COLO668 (cell line): ENCODE measurements around the gene ENPP7.

Experiments used
- DNase-seq: peaks from one replicate; lab custom pipeline; 2025; ENCODE audit not compliant: unreplicated experiment; lab: John Stamatoyannopoulos, UW

Gene ENPP7

DNA sequence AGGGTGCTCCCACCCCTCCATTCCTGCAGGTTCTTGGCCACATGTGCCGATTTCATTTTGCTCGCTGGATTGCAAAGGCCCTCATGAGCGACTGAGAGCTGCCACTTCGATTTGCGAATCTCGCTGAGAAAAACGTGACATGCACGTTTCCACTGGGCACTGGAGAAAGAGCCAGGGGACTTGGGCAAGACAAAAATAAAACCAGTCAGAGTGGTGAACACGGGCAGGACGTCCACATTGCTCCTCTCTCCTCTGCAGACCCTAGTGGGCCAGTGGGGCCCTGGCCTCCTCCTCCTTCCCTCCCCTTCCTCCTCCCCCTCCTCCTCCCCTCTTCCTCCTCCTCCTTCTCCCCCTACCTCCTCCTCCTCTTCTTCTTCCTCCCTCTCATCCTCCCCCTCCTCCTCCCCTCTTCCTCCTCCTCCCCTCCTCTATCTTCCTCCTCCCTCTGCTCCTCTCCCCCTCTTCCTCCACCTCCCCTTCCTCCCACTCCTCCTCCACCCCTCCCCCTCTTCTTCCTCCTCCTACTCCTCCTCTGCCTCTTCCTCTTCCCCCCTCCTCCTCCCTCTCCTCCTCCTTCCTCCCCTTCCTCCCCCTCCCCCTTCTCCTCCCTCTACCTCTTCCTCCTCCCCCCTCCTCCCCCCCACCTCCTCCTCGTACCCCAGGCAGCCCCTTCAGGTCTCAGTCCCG lies 28.1 kb upstream of the ENPP7 start:
- no peak for DNase-seq

DNA sequence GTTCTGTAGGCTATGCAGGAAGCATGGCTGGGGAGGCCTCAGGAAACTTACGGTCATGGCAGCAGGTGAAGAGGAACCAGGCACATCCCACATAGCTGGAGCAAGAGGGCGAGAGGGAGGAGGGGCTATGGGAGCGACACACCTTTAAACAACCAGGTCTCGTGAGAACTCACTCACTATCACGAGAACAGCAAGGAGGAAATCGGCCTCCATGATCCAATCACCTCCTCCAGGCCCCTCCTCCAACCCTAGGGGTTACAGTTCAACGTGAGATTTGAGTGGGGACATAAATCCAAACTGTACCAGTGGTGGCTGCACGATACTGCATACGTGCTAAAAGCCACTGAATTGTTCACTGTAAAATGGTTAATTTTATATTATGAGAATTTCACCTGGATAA lies 26.1 kb upstream of the ENPP7 start:
- no peak for DNase-seq

DNA sequence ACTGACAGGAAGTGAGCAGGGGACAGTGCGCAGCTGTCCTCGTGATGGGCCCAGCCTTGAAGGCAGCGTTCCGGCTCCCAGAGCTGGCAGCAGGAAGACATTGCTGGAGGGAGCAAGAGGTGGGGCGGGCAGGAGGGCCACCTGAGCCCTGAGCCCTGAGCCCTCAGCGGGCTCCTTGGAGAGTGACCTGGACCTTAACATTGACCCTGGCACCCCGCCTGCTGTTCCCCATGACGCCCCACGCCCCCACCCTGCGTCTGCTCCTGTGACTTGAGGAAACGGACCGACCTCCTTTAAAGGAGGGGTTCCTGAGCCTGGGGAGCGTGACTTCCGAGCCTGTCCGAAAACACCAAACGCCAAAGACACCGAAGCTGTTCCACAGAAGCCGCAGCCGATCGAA lies 25.1 kb upstream of the ENPP7 start:
- DNase-seq: no peak

DNA sequence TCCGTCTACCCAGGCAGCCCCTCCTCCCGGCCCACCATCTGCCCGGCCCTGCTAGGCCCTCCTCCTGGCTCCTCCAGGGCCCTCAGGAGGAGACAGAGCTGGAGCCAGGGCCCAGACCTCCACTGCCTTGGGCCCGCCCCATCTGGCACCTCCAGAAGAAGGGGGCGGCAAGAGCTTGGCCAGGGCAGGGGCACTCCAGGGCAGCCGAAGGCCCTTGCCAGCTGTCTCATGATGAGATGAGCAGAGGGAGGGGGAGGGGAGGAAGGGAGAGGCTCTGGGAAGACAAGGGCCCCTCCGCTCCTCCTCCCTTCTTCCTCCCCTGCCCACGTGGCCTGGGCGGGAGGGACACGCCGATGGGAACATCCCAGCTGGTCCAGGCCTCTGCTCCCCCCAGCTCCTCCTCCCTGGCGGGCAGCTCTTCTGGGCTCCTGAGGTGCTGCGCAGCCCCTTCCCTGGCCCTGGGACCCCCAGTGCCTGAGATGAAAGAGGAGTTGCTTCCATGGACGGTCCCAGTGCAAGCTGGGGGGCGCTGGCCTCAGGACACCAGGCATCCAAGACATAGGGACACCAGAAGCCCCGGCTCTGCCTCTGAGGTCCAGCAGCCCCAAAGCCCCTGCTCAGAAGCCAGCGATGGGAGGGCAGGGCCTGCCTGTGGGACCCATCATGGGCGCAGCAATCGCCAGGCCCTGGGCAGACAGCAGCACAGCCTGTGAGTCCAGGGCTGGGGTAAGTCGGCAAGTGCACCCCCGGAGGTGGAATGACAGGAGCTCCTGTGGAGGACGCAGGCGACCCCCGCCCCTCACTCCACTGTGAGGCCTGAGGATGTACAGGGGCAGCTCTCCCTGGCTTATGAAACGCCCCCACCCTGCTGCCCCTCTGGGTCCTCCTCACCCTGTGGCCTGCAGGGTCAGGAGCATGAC lies 23.6 kb upstream of the ENPP7 start:
- DNase-seq: no peak

DNA sequence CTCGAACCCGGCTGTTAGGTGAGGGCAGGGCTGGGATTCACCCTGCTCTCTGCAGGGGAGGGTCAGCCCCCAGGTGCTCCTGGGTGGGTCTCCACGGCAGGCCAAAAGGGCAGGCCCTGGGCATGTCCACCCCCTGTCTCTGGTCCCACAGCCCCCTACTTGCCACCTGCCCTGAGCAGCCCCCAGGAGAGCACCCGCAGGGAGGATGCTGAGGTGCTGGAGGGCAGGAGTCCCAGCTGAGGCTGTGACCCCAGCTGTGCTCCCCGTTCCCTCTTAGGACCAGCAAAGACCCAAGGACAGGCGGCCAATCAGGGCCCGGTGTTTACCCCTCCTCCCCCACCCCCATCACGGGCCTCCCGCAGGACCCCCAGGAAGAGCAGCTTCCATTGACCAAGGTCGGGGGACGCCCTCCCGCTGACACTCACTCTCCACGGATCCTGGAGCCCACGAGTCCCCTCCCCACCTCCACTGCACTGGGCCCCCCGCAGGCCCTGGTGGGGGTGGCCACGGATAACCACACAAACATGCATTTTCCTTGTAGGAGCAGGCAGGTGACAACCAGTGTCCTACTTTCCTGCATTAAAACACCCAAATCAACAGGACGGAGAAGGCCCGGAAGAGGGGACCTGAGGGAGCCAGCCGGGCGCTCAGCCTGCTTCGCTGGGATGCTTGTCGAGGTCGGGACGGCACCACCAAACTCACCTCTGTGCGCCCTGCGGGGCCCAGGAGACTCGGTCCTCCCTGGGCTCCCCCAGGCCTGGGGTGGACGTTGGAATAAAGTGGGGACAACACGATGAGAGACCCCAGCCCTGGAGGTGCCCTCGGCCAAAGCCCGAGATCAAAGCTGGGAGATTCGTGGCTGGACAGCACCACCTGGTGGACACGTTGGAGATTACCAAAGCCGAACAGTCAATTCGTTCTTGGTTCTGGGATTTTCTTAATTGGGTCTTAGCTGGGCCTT lies 22.5 kb upstream of the ENPP7 start:
- DNase-seq: peak; percentile 21

DNA sequence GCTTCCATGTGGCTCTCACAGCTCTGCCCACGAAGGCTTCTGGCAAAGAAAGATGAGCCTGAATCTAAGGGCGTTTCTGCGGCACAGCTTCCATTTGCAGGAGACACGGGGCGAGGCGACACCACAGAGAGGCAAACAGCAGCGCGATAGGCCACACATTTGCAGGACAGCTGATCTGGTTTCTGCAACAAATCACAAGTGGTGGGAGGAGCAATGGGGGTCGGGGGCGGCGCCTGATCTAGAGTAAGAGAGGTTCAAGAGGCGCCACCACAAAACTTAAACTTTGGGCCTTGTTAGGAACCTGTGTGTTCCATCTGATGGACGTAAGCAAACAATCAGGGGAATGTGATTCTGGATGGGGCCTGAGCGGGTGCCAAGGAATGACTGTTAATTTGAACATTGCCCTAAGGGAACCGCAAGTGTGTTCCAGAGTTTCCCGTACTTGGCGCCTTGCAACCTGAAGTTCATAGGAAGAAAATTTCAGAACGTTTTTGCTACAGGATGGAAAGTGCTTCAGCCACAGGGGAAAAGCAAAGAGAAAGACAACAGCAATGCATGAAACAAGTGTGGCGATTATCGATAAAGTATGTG lies 18.9 kb upstream of the ENPP7 start:
- no peak for DNase-seq

DNA sequence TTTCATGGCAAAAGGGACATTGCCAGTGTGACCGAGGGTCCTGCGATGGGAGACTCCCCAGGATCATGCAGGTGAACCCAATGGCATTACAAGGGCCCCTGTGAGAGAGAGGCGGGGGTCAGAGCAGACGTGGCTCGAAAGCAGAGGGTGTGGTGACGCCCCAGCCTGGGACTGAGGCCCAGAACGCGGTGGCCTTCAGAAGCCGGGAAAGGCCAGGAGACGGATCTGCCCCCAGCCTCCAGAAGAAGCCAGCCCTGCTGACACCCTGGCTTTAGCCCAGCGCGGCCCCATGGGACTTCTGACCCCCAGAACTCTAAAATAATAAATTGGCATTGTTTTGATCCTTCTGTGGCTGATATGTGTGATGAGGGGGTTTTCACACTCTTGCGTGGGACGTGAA lies 17.4 kb upstream of the ENPP7 start:
- no peak for DNase-seq

DNA sequence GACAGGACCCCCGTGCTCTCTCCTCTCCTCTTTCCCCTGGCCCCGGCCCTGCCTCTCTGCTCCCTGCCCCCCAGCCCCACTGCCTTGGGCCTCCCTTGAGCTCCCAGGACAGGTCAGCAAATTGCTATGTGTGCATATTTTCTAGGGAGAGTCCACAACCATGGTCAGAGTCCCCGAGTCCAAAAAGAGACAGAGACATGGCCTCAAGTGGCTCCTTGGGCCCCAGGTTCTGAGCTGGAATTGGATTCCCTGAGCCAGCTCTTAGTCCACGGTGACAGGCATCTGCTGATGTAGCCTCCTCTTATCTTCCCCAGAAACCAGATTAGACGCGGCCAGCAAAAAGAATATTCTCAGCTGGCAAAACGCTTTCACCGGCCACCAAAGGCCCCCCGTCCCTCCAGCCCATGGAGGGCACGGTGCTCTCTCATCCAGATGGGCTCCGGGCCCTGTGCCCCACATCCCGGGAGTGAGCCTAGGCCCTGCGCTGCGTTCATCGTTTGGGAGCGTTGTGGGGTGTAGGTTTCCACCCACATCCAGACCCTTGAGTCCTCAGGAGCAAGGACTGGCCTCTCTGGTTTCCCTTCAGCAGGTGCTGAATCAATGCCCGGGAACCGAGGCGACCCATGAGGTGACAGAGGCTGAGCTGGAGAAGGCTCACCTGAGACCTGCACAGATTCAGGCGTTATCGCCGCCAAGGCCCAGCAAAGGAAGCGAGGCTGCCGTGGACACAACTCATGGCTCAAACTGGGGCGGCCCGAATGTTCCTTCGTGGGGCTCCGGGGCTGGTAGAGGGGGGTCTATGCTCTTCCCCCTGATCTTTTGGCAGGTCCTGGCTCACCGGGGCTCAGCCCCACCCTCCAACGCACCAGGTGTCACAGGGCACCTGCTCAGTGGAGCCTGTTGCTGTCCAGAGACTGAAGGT lies 16.3 kb upstream of the ENPP7 start:
- DNase-seq: no peak

DNA sequence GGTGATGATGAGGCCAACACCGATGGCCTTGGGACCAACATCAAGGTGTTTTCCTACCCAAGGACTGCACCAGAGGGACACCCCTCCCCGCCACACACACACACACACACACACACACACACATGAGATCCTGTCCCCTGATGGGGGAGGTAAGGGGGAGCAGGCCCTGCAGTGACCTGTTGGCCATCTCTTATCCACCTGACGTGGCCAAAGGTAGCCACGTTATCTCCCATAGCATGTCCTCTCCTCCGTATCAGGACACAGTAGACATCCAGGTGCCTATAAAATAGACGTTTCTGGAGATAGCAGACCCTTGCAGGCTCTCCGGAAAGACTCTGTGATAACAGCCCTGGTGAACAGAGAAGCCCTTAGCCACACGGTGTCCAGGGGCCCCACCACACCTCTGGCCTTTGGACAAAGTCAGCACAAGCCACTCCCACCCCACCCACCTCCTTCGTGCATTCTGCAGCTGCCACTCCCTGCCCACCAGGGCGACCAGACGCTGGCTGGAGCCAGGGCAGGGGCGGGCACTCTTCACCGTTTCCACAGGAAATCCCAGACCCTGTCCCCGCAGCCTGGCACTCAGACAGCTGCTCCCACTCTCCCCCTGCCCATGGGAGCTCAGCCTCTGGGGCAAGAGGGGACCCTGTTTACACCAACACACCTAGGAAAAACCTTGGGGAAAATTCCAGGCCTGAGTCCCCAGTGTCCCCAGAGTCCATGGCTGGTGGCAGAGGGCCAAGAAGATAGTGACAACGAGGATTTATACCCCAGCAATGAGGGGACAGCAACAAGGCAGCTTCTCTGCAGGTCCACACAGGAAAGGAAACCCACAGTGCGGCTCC lies 15.4 kb upstream of the ENPP7 start:
- no peak for DNase-seq

DNA sequence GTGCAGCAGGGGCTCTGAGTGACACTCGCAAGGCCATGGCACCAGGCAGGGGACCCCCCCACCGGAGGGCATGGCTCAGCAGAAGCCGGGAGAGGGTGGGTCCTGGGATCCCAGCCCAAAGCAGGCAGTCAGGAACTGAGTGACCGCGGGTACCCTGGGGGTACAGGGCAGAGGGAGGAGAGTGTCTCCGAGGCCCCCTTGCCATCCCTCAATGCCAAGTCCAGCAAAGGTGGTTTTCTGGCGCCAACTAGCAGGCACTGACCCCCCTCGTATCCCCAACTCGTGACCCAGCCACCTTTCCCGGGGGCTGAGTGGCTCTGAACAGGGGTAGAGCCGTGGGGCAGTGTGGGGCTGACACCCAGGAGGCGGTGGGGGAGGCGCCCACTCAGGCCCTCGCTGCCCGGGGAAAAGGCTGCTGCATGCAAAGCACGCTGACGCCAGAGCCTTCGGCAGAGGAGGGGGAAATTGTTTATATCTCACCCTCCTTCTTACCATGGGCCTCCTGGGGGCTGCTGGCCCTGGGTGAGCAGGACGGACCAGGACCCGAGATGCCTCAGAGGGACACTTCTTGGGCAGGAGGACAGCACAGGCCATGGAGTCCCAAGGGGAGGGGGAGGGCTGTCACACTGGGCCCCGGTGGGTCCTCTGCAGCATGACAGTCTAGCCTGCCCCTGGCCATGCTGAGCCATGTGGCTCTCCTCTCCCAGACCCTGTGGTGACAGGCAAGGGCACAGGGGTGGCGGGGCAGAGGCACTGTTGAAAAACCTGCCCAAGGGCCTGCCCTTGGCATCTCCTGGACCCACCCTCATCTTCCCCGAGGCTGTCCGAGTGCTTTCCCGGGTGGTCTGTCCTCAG lies 14.6 kb upstream of the ENPP7 start:
- DNase-seq: no peak

DNA sequence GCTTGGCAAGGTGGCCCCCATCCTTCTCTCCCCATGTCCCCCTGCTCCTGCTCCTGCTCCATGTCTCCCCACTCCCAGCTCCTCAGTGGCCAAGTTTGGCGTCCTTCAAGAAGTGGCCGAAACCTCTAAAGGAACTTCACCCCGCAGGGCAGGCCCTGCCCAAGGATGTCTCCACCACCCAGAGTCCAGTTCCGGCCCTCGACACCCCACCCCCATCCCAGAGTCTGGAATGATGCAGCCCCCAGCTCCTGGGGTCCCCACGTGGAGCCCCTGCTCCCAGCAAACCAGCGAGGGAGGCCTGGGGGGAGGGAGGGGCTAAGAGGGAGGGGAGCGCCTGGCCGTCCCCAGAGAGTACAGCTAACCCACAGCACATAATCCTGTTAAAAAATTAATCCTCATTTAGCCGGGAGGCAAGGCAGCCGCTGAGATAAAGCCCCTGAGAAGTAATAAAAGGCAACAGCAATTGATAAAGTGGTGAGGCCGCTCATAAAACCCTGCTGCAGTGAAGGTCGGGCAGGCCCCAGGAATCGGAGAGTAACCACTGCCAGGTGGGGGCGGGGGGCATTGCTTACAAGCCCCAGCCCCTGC lies 9.9 kb upstream of the ENPP7 start:
- DNase-seq: no peak

DNA sequence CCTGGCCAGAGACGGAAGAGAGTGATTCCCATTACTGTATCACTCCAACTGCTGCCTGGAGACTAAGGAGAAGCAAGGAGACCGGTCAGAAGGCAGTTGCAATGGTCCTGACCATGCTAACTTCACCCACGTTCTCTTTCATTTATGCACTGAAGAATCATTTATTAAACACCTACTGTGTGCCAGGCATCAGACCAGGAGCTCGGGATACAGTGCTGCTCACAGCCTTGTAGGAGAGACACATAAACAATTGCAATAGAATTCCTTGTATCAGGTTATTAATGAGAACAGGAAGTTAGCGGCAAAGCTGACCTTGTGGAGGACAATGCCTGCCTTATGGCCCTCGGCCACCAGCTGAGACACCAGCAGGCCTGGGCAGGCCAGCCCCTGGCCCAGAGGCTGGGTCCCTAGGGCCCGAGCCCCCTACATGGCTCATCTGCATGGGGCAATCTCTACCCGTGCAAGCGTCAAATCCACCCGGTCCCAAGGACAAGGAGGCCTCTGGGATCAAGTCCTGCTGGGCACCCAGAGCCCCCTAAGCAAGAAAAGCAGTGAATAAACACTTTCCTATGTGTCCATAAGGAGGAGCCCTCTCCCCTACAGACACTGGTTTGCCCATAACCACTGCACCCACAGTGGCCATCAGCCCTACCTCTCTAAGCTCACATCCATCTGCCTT lies 8.6 kb upstream of the ENPP7 start:
- DNase-seq: no peak

DNA sequence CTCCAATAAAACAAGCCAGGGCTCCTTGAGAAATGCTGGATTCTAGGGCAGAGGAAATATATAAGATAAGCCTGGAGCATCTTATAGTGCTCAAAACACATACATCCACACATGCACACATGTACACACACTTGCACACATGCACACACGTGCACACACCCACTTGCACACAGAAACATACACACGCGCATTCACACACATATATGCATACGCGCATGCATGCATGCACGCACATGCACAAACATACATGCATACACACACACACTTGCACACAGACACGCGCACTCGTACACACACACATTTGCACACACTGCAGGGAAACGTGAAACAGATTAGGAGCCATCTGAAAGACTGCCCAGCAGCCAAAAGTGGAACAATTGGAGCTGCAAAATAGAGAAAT lies 8.0 kb upstream of the ENPP7 start:
- DNase-seq: no peak

DNA sequence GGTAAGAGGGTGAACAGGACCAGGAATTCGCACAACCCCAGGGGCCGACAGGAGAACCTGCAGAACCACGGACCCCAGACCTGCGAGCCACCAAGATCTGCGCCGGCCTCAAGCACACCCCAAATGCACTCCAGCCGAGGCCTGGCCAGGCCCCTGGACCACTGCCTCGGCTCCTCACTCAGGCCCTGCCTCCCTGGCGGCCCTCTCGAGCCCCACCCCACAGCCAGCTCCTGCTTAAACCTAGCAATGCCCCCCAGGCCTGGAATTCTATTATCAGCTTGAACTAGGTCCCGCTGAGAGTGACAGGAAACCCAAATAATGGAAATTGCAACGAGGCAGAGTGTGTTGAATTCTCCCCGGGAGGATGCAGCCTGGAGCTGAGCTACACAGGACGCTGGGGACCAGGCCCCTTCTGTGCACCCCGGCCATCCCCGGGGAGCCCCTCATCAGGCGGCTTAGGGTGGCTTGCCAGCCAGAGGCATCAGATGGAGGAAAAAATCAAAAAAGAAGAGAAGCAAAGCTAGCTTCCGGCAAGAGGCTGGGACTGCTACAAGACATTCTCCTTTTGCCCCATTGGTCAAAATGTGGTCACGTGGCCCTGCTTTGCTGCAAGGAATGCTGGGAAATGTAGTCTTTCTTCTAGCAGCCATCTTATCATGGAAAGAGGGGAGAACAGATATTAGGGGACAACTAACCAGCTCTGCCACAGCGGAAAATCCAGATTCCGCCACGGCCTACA lies 2.4 kb upstream of the ENPP7 start:
- peak; percentile 56 for DNase-seq

DNA sequence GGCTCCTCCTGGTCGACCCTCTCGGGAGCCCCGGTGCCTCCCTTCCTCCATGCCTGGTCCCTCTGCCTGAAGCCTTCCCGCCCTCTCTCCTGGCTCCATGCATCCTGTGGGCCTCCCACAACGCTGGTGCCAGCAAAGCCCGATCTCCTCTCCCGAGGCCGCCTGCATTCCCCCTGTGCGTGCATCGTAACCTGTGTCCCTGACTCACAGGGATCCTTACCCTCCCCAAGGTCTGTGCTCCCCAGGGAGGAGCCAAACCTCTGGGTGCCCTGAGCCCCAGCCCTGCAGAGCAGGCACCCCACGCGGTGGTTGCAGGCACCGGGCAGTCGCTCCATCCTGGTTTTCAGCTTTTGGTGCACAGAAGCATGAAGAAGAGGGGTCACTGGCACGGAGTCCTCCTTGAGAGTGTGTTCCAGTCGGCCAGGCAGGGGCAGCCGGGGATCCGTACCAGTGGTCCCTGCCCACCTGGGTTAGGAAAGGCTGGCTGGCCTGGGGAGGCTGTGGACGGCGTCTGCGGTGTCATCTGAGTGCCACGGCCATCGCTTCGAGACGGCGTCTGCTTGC lies 1.8 kb upstream of the ENPP7 start:
- no peak for DNase-seq

DNA sequence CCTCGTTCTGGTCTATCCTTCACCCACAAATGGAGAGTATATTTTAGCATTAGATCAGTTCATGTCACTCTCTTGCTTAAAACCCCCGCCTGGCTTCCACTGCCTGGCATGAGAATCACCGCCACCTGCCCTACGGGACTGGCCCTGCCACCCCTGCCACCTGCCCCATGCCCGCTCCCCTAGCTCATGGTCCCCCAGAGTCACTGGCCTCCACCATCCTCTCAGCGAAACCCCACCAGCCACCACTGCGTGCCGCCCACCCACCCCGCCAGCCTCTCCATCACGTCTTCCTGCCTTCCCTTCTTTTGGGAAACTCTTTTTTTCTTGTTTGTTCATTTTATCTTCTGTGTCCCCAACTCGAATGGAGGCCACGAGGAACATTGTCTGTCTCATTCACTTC lies 982 bp upstream of the ENPP7 start:
- DNase-seq: no peak
